CD1c-positive myeloid dendritic cell (primary cell): ENCODE results near the gene PPP1R18.
"Not testable (repeated sequence)": the region's sequence is repeated elsewhere in the genome, so short reads cannot be mapped to it uniquely, and the experiment has no call there.

Experiments used
- DNase-seq: peaks from one replicate; pipeline ENCODE4 v3.0.0-alpha.2; 2016; ENCODE audit errors: extremely low spot score

The PPP1R18 gene

GRCh38 chr6:30666300-30666699 lies 20.1 kb downstream of the PPP1R18 start:
- peak; percentile 53 for DNase-seq

- DNase-seq = no peak
These were observed 21.3 kb downstream of the PPP1R18 start for GRCh38 chr6:30664994-30665767.

- not testable (repeated sequence) for DNase-seq
These were observed 28.5 kb downstream of the PPP1R18 start for GRCh38 chr6:30657922-30658321.

- DNase-seq = no peak
These were observed 29.0 kb downstream of the PPP1R18 start for GRCh38 chr6:30657454-30657853.

GRCh38 chr6:30656513-30656912 lies 29.9 kb downstream of the PPP1R18 start:
- DNase-seq = peak; percentile 73

- DNase-seq = no peak
These were observed 30.7 kb downstream of the PPP1R18 start for GRCh38 chr6:30655743-30656094.

GRCh38 chr6:30654798-30655742 lies 31.4 kb downstream of the PPP1R18 start:
- no peak for DNase-seq

- DNase-seq = no peak
These were observed 35.3 kb downstream of the PPP1R18 start for GRCh38 chr6:30651143-30651542.

GRCh38 chr6:30647242-30648116 lies 39.0 kb downstream of the PPP1R18 start:
- DNase-seq = peak; percentile 74

- peak; percentile 95 for DNase-seq
These were observed 39.8 kb downstream of the PPP1R18 start, which contains the start of gene C6orf136 for GRCh38 chr6:30646450-30647241. TSS of gene C6orf136 (plus strand) at chr6:30647133. CDS start at chr6:30647232, 99 bp downstream.

GRCh38 chr6:30645989-30646388 lies 40.5 kb downstream of the PPP1R18 start:
- no peak for DNase-seq

- no peak for DNase-seq
These were observed 41.7 kb downstream of the PPP1R18 start for GRCh38 chr6:30644769-30645168.

- DNase-seq = no peak
These were observed 42.8 kb downstream of the PPP1R18 start for GRCh38 chr6:30643656-30644055.

- DNase-seq = no peak
These were observed 45.4 kb downstream of the PPP1R18 start for GRCh38 chr6:30641048-30641447.

- no peak for DNase-seq
These were observed 46.0 kb downstream of the PPP1R18 start for GRCh38 chr6:30640481-30640880.

GRCh38 chr6:30635834-30636233 lies 50.6 kb downstream of the PPP1R18 start:
- no peak for DNase-seq

- peak; percentile 90 for DNase-seq
These were observed 59.7 kb downstream of the PPP1R18 start, which contains the start of gene ATAT1 for GRCh38 chr6:30626484-30627366. TSS of gene ATAT1 (plus strand) at chr6:30626874.
